Vagina (tissue), 2 donors: ENCODE data around the gene PPWD1. TPM values are rescaled to one million over a fixed set of nuclear protein-coding genes. Genes with fewer than 3 reads are reported as not detected.

Experiments
- DNase-seq, 2 donors: peaks; one replicate each; pipeline ENCODE4 v3.0.0-alpha.2; 2017; ENCODE audit errors: extremely low spot score in 2 of 2
- H3K27ac ChIP-seq: fragments of 200-600 bp; sonication (generic); one replicate; pipeline ENCODE4 v1.5.1; 2019
- H3K27me3 ChIP-seq: fragments of 200-600 bp; sonication (generic); one replicate; pipeline ENCODE4 v1.5.1; 2019
- H3K36me3 ChIP-seq, 2 donors: fragments of 200-600 bp; sonication (generic); one replicate each; pipeline ENCODE4 v1.5.1; 2017 to 2019
- H3K4me1 ChIP-seq: fragments of 200-600 bp; sonication (generic); one replicate; pipeline ENCODE4 v1.5.1; 2019
- H3K4me3 ChIP-seq, 2 donors: fragments of 200-600 bp; sonication (generic); 1 replicate in 1 of 2; 2 replicates in 1 of 2; pipeline ENCODE4 v1.5.1; 2016 to 2019
- H3K9me3 ChIP-seq: fragments of 200-600 bp; sonication (generic); one replicate; pipeline ENCODE4 v1.5.1; 2019
- POLR2A ChIP-seq, 2 donors: fragments of 450-650 bp; IDR thresholded peaks; one replicate each; pipeline ENCODE4 v1.6.1; 2017; ENCODE audit warnings: antibody characterized with exemption in 2 of 2, mild to moderate bottlenecking in 2 of 2, moderate library complexity in 2 of 2
- POLR2AphosphoS5 ChIP-seq, 2 donors: sonication (generic); formaldehyde crosslinking; IDR thresholded peaks; one replicate each; pipeline ENCODE4 v1.9.0; 2017; ENCODE audit warnings: antibody characterized with exemption in 2 of 2, mild to moderate bottlenecking in 2 of 2, low read depth in 1 of 2; ENCODE audit not compliant: insufficient read depth in 1 of 2
- intact Hi-C: fragments of 100-400 bp; cut with DNase I; formaldehyde crosslinking; loops from one replicate; pipeline ENCODE4 v1.15.1; 2023
- total RNA-seq: library from RNA; depleted of rRNA; stranded (reverse); fragments of >200 nt; gene quantifications from one replicate; pipeline ENCODE4 v1.2.3, GENCODE V29; 2016
- TF ChIP-seq, protein P1 (sequence below), 3 experiments: fragments of 450-650 bp in 2 of 3; fragments of 200-600 bp in 1 of 3; sonication (generic) in 1 of 3; IDR thresholded peaks; one replicate each; pipeline ENCODE4 v1.5.1; 2017 to 2019; ENCODE audit warnings: antibody characterized with exemption in 3 of 3, mild to moderate bottlenecking in 2 of 3, moderate library complexity in 2 of 3

Gene PPWD1
- total RNA-seq, 1 donor from 2014 or later = 57.0 TPM

DNA sequence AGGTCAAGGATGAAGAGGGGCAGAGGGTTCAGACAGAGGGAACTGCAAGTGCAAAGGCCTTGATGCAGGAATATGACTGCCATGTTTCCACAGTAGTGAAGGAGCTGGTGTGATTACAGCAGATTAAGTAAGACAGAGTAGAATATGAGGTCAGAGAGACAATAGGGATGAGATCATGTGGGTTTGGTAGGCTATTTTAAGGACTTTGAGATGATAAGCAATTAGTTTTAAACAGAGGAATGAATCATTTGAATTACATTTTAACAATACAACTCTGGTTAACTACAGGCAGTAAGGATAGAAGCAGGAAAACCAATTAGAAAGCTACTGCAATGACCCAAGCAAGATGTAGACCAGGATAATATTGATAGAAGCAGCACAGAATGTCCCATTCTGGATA lies 7.8 kb upstream of the PPWD1 start:
- Histone ChIP-seq H3K27ac (no peak overlapping the region), H3K4me1 (no peaks in the 10 kb centered on the region), H3K36me3 (no peaks in the 10 kb centered on the region), H3K9me3 (no peaks in the 10 kb centered on the region), H3K27me3 (no peaks in the 10 kb centered on the region), H3K4me3 (no peak overlapping the region)
- TF ChIP-seq, protein P1, sequence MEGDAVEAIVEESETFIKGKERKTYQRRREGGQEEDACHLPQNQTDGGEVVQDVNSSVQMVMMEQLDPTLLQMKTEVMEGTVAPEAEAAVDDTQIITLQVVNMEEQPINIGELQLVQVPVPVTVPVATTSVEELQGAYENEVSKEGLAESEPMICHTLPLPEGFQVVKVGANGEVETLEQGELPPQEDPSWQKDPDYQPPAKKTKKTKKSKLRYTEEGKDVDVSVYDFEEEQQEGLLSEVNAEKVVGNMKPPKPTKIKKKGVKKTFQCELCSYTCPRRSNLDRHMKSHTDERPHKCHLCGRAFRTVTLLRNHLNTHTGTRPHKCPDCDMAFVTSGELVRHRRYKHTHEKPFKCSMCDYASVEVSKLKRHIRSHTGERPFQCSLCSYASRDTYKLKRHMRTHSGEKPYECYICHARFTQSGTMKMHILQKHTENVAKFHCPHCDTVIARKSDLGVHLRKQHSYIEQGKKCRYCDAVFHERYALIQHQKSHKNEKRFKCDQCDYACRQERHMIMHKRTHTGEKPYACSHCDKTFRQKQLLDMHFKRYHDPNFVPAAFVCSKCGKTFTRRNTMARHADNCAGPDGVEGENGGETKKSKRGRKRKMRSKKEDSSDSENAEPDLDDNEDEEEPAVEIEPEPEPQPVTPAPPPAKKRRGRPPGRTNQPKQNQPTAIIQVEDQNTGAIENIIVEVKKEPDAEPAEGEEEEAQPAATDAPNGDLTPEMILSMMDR (IDR thresholded peaks at IDR 0.05) = no peak
- no peak for TF ChIP-seq POLR2AphosphoS5 (IDR thresholded peaks at IDR 0.05; ENCODE audit: insufficient read depth in 1 of 2, low read depth in 1 of 2)
- TF ChIP-seq POLR2A (IDR thresholded peaks at IDR 0.05) = no peak
- intact Hi-C loops = no loop called here
- no peak for DNase-seq

DNA sequence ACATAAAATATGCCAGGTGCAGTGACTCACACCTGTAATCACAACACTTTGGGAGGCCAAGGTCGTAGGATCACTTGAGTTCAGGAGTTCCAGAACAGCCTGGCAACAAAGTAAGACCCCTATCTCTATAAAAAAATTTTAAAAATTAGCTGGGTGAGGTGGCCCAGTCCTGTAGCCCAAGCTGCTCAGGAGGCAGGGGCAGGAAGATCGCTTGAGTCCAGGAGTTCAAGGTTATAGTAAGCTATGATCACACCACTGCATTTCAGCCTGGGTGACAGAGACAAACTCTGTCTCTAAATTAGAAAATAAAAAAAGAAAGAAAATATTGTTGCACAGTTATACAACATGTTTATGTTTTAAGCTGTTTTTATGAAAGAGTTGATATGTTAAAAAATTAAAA lies 6.9 kb upstream of the PPWD1 start:
- Histone ChIP-seq H3K36me3 (no peaks in the 10 kb centered on the region), H3K4me3 (no peak overlapping the region), H3K4me1 (no peaks in the 10 kb centered on the region), H3K9me3 (no peaks in the 10 kb centered on the region), H3K27me3 (no peaks in the 10 kb centered on the region), H3K27ac (no peak overlapping the region)
- TF ChIP-seq POLR2A (IDR thresholded peaks at IDR 0.05) (no peak), POLR2AphosphoS5 (IDR thresholded peaks at IDR 0.05; ENCODE audit: insufficient read depth in 1 of 2, low read depth in 1 of 2) (no peak)
- TF ChIP-seq, protein P1 (IDR thresholded peaks at IDR 0.05) = no peak
- intact Hi-C loops = no loop called here
- no peak for DNase-seq

DNA sequence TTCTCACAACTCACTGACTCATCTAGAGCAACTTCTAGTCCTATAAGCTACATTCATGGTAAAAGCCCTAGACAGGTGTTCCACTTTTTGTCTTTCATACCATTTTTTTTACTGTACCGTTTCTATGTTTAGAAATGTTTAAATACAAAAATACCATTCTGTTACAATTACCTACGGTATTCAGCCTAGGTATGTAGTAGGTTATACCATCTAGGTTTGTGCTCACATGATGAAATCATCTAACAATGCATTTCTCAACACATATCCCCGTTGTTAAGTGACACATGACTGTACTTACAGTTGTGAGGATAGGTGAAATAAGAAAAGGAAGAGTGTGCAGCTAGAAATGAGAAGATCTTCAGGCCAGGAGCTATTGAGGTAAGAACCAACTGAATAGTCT lies 6.4 kb upstream of the PPWD1 start:
- intact Hi-C loops = no loop called here
- TF ChIP-seq, protein P1 (IDR thresholded peaks at IDR 0.05) = no peak
- TF ChIP-seq POLR2A (IDR thresholded peaks at IDR 0.05) = no peak
- TF ChIP-seq POLR2AphosphoS5 (IDR thresholded peaks at IDR 0.05; ENCODE audit: insufficient read depth in 1 of 2, low read depth in 1 of 2) = no peak
- Histone ChIP-seq H3K27me3 (no peaks in the 10 kb centered on the region), H3K4me3 (no peak overlapping the region), H3K9me3 (no peaks in the 10 kb centered on the region), H3K27ac (no peak overlapping the region), H3K4me1 (peaks cover 1% of the 10 kb centered on the region), H3K36me3 (no peaks in the 10 kb centered on the region)
- no peak for DNase-seq

DNA sequence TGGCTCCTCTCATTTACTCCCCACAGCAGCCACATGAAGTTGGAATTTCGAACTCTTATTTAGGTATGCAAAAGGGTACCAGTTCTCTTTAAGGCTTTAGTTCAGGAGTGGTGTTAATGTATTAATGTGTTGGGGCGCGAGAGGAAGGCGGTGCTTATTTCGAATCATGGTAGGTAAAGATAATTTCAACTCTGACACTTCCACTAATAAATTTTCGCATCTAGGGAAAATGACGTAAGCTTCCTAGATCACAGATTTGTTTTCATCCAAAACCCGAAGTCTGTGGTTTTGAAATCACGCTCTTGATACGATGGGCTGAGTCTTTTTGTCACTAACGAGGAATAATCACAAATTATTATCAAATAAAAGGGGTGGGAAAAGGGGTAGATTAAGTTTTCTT lies 681 bp downstream of the PPWD1 start:
- Histone ChIP-seq H3K9me3 (no peaks in the 10 kb centered on the region), H3K27ac (peak overlapping the region; percentile 81), H3K36me3 (peaks cover 0 to 8% of the 10 kb centered on the region in 2 donors), H3K4me3 (peak overlapping the region; percentile 66 to 93), H3K4me1 (peaks cover 38% of the 10 kb centered on the region), H3K27me3 (no peaks in the 10 kb centered on the region)
- TF ChIP-seq, protein P1 (IDR thresholded peaks at IDR 0.05) = no peak
- no peak for TF ChIP-seq POLR2AphosphoS5 (IDR thresholded peaks at IDR 0.05; ENCODE audit: insufficient read depth in 1 of 2, low read depth in 1 of 2)
- TF ChIP-seq POLR2A (IDR thresholded peaks at IDR 0.05) = no peak
- intact Hi-C loops = no loop called here
- DNase-seq = no peak

DNA sequence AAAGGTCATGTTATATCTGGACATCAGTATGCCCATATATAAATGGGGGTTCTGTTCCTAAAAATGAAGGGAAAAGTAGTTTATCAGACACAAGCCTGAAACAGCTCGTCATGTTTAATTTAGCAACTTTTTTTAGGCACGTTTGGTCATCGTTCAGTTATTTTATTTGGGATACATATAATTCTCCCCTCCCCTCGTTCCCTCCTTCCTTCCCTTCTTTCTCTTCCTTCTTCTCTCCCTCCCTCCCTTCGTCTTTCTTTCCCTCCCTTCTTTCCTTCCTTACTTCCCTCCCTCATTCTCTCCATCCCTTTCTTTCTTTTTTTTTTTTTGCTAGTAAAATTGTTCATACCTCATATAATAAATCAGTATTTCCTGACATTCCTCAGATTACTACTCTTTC lies 3.4 kb downstream of the PPWD1 start:
- H3K36me3 ChIP-seq = peaks cover 0 to 16% of the 10 kb centered on the region in 2 donors
- DNase-seq = no peak
- no peak for TF ChIP-seq POLR2AphosphoS5 (IDR thresholded peaks at IDR 0.05; ENCODE audit: insufficient read depth in 1 of 2, low read depth in 1 of 2)
- TF ChIP-seq POLR2A (IDR thresholded peaks at IDR 0.05) = no peak
- TF ChIP-seq, protein P1 (IDR thresholded peaks at IDR 0.05) = no peak
- intact Hi-C loops = no loop called here
- no peaks in the 10 kb centered on the region for H3K9me3 ChIP-seq
- peaks cover 38% of the 10 kb centered on the region for H3K4me1 ChIP-seq
- H3K4me3 ChIP-seq = no peak overlapping the region
- no peak overlapping the region for H3K27ac ChIP-seq
- H3K27me3 ChIP-seq = no peaks in the 10 kb centered on the region
